ENCODE measurements around the gene LRRIQ3. TPM values are rescaled to one million over a fixed set of nuclear protein-coding genes. Genes with fewer than 3 reads are reported as not detected.
A peak's percentile ranks its signal among the peaks of the same experiment; 100 is the strongest.

The LRRIQ3 gene
- total RNA-seq, 2 donors from 2014 or later: 1.2 to 1.5 TPM

DNA sequence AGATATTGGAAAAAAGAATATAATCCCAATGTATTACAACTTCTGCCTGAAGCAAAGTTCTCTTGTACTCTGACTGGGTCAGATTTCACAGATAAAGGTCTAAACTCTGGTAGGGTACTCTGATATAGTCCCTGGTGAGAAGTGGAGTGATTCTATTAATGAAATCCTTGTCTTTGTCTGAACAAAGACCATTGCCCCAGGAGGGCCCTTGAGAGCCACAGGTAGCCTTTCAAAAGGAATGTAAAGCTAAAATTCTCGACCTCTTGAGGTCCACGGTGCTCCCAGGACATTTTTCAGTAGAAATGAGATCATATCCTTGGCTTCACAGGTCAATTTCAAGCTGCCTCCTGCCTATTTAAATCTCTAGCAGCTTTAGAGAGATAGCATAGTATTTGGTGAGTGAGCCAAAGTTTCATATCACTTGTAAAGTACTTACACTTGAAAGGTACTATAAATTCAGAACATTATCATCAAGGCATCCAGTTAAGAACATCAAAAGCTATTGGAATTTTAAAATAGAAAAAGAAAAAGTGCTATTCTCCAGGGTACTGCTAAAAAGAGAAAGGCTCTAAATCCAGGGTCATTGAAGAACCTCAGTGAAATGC lies 47.3 kb upstream of the LRRIQ3 start:
- Mint-ChIP-seq H3K4me1 (peaks cover 26% of the 10 kb centered on the region), H3K36me3 (ENCODE audit: low read depth) (no peaks in the 10 kb centered on the region), H3K4me3 (peak overlapping the region; percentile 9), H3K27me3 (ENCODE audit: insufficient read depth) (peaks cover 22% of the 10 kb centered on the region), H3K27ac (peak overlapping the region; percentile 86), H3K9me3 (peaks cover 25% of the 10 kb centered on the region)
- H3K4me3 ChIP-seq (ENCODE audit: low read length): peak overlapping the region; percentile 43
- no peak overlapping the region for H3K9ac ChIP-seq (ENCODE audit: extremely low read depth, low read length, poor library complexity, severe bottlenecking)
- H3K27me3 ChIP-seq (ENCODE audit: control insufficient read depth, insufficient read depth, low read length, poor library complexity, severe bottlenecking): no peaks in the 10 kb centered on the region
- 0% methylated on average over 2 of the region's 2 CpGs; no CpG with 5 or more reads in 1 of the 2 experiments for WGBS, 2 experiments (ENCODE audit: insufficient coverage in 1 of 2, insufficient read length in 1 of 2)
- TF ChIP-seq, protein P1, sequence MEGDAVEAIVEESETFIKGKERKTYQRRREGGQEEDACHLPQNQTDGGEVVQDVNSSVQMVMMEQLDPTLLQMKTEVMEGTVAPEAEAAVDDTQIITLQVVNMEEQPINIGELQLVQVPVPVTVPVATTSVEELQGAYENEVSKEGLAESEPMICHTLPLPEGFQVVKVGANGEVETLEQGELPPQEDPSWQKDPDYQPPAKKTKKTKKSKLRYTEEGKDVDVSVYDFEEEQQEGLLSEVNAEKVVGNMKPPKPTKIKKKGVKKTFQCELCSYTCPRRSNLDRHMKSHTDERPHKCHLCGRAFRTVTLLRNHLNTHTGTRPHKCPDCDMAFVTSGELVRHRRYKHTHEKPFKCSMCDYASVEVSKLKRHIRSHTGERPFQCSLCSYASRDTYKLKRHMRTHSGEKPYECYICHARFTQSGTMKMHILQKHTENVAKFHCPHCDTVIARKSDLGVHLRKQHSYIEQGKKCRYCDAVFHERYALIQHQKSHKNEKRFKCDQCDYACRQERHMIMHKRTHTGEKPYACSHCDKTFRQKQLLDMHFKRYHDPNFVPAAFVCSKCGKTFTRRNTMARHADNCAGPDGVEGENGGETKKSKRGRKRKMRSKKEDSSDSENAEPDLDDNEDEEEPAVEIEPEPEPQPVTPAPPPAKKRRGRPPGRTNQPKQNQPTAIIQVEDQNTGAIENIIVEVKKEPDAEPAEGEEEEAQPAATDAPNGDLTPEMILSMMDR (conservative IDR thresholded peaks at IDR 0.05): no peak
- H3K36me3 ChIP-seq (ENCODE audit: control insufficient read depth, insufficient read depth, low read length): no peaks in the 10 kb centered on the region
- peaks cover 22% of the 10 kb centered on the region for H3K9me3 ChIP-seq (ENCODE audit: control insufficient read depth, low read length)
- DNase-seq: peak; percentile 90
- peak overlapping the region; percentile 77 for H3K27ac ChIP-seq (ENCODE audit: low read depth, low read length)
- peaks cover 9% of the 10 kb centered on the region for H3K4me1 ChIP-seq (ENCODE audit: control insufficient read depth, insufficient read depth, low read length)

DNA sequence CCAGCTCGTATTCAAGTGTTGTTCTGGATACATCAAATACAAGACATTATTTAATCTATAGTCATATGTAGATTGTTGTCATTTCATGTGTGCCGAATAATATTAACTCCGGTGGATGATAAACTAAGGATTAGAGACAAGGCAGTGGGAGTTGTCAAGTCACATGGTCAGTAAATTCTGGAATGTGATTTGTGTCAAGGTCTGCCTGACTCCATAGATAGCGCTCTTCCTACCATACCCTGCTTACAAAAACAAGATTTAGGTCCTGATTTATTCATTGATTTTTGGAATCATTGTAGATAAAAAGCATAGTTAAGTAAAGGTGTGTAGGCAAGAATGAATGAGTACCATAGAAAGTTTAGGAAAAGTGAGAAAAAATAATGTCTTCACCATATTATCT lies 39.8 kb upstream of the LRRIQ3 start:
- H3K4me1 ChIP-seq (ENCODE audit: control insufficient read depth, insufficient read depth, low read length): no peaks in the 10 kb centered on the region
- WGBS, 2 experiments (ENCODE audit: insufficient coverage in 1 of 2, insufficient read length in 1 of 2): 86% methylated on average over 3 of the region's 4 CpGs; no CpG with 5 or more reads in 1 of the 2 experiments
- Mint-ChIP-seq H3K4me1 (peaks cover 6% of the 10 kb centered on the region), H3K36me3 (ENCODE audit: low read depth) (no peaks in the 10 kb centered on the region), H3K4me3 (no peak overlapping the region), H3K9me3 (no peaks in the 10 kb centered on the region), H3K27me3 (ENCODE audit: insufficient read depth) (peaks cover 5% of the 10 kb centered on the region), H3K27ac (no peak overlapping the region)
- no peak overlapping the region for H3K27ac ChIP-seq (ENCODE audit: low read depth, low read length)
- no peaks in the 10 kb centered on the region for H3K36me3 ChIP-seq (ENCODE audit: control insufficient read depth, insufficient read depth, low read length)
- no peaks in the 10 kb centered on the region for H3K27me3 ChIP-seq (ENCODE audit: control insufficient read depth, insufficient read depth, low read length, poor library complexity, severe bottlenecking)
- H3K9ac ChIP-seq (ENCODE audit: extremely low read depth, low read length, poor library complexity, severe bottlenecking): no peak overlapping the region
- TF ChIP-seq, protein P1 (conservative IDR thresholded peaks at IDR 0.05): no peak
- no peak overlapping the region for H3K4me3 ChIP-seq (ENCODE audit: low read length)
- H3K9me3 ChIP-seq (ENCODE audit: control insufficient read depth, low read length): no peaks in the 10 kb centered on the region
- DNase-seq: no peak

DNA sequence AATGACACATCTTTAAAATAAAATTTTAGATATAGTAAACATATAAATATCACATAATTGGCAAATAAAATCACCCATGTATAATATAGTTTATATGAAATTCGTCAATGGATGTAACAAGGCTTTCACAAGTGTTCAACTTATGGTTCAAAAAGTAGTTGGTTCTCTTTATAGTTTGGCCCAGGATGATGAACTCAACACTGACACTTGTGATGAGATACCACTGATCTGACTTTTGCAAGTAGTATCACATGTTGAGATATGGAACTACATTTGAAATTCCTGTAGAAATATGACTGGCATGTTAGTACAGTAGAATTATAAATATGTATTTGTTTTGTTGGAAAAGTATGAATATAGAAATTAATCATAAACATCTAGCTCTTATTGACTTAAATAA lies 39.1 kb upstream of the LRRIQ3 start:
- Histone ChIP-seq H3K9ac (ENCODE audit: extremely low read depth, low read length, poor library complexity, severe bottlenecking) (no peak overlapping the region), H3K4me3 (ENCODE audit: low read length) (no peak overlapping the region), H3K4me1 (ENCODE audit: control insufficient read depth, insufficient read depth, low read length) (no peaks in the 10 kb centered on the region), H3K36me3 (ENCODE audit: control insufficient read depth, insufficient read depth, low read length) (no peaks in the 10 kb centered on the region), H3K9me3 (ENCODE audit: control insufficient read depth, low read length) (peaks cover 5% of the 10 kb centered on the region), H3K27me3 (ENCODE audit: control insufficient read depth, insufficient read depth, low read length, poor library complexity, severe bottlenecking) (no peaks in the 10 kb centered on the region), H3K27ac (ENCODE audit: low read depth, low read length) (no peak overlapping the region)
- TF ChIP-seq, protein P1 (conservative IDR thresholded peaks at IDR 0.05): no peak
- Mint-ChIP-seq H3K4me3 (no peak overlapping the region), H3K36me3 (ENCODE audit: low read depth) (no peaks in the 10 kb centered on the region), H3K4me1 (peaks cover 6% of the 10 kb centered on the region), H3K27me3 (ENCODE audit: insufficient read depth) (peaks cover 2% of the 10 kb centered on the region), H3K27ac (no peak overlapping the region), H3K9me3 (no peaks in the 10 kb centered on the region)
- 86 to 100% methylated on average over 1 of the region's 1 CpG for WGBS, 2 experiments (ENCODE audit: insufficient coverage in 1 of 2, insufficient read length in 1 of 2)
- DNase-seq: no peak

All from endodermal cell (in vitro differentiated cells).